OCI-LY1 (cell line): ENCODE measurements around the gene ASS1.

ENCODE experiments used
- H2AFZ ChIP-seq: fragments of 200-600 bp; sonication (generic), shearing (Covaris generic); 2 replicates; pipeline ENCODE4 v1.6.0; 2014; ENCODE audit warnings: antibody characterized with exemption, mild to moderate bottlenecking, low read length
- H3F3A ChIP-seq: fragments of 200-600 bp; sonication (generic), shearing (Covaris generic); 2 replicates; pipeline ENCODE4 v1.6.0; 2014; ENCODE audit warnings: mild to moderate bottlenecking, antibody characterized with exemption, low read length, moderate library complexity; ENCODE audit not compliant: insufficient read depth
- H3K27ac ChIP-seq: fragments of 200-600 bp; sonication (generic); 2 replicates; pipeline ENCODE4 v1.5.1; 2014; ENCODE audit warnings: low read length, mixed run types, mild to moderate bottlenecking, low read depth; ENCODE audit not compliant: poor library complexity, severe bottlenecking
- H3K27me3 ChIP-seq: fragments of 200-600 bp; sonication (generic); 2 replicates; pipeline ENCODE4 v1.6.0; 2014; ENCODE audit warnings: antibody characterized with exemption, mild to moderate bottlenecking, low read length, moderate library complexity; ENCODE audit not compliant: insufficient read depth
- H3K36me3 ChIP-seq: fragments of 200-600 bp; sonication (generic); 2 replicates; pipeline ENCODE4 v1.6.1; 2014; ENCODE audit warnings: mild to moderate bottlenecking, antibody characterized with exemption, low read length, moderate library complexity, mixed read lengths; ENCODE audit not compliant: insufficient read depth
- H3K4me1 ChIP-seq: fragments of 200-600 bp; sonication (generic); 2 replicates; pipeline ENCODE4 v1.5.1; 2014; ENCODE audit warnings: mild to moderate bottlenecking, low read length, moderate library complexity; ENCODE audit not compliant: insufficient read depth, severe bottlenecking
- H3K4me2 ChIP-seq: fragments of 200-600 bp; sonication (generic), shearing (Covaris generic); 2 replicates; pipeline ENCODE4 v1.6.1; 2014; ENCODE audit warnings: low read length
- H3K4me3 ChIP-seq: fragments of 200-600 bp; sonication (generic); 2 replicates; pipeline ENCODE4 v1.5.1; 2014; ENCODE audit warnings: low read length, low read depth, mild to moderate bottlenecking, mixed read lengths; ENCODE audit not compliant: poor library complexity, severe bottlenecking
- H3K79me2 ChIP-seq: fragments of 200-600 bp; shearing (Covaris generic); 2 replicates; pipeline ENCODE4 v1.6.1; 2016; ENCODE audit warnings: mixed run types, low read length, mixed read lengths; ENCODE audit not compliant: insufficient read depth
- H3K9ac ChIP-seq: fragments of 200-600 bp; sonication (generic), shearing (Covaris generic); 2 replicates; pipeline ENCODE4 v1.6.1; 2014; ENCODE audit warnings: mild to moderate bottlenecking, low read length, mixed read lengths
- H3K9me2 ChIP-seq: fragments of 200-600 bp; sonication (generic), shearing (Covaris generic); 2 replicates; pipeline ENCODE4 v1.6.1; 2014; ENCODE audit warnings: low read depth, mild to moderate bottlenecking, low read length, mixed read lengths
- H3K9me3 ChIP-seq: fragments of 200-600 bp; shearing (Covaris generic); 2 replicates; pipeline ENCODE4 v1.6.1; 2014; ENCODE audit warnings: low read length, mixed read lengths
- H4K20me1 ChIP-seq: fragments of 200-600 bp; sonication (generic), shearing (Covaris generic); 2 replicates; pipeline ENCODE4 v1.6.0; 2016; ENCODE audit warnings: mild to moderate bottlenecking, low read length; ENCODE audit not compliant: insufficient read depth
- EZH2 ChIP-seq: fragments of 200-600 bp; sonication (generic), shearing (Covaris generic); IDR thresholded peaks from 2 replicates; pipeline ENCODE4 v1.8.0; 2017; ENCODE audit warnings: borderline replicate concordance, mixed run types, mild to moderate bottlenecking, antibody characterized with exemption, low read length, moderate library complexity, mixed read lengths
- TF ChIP-seq, protein P1 (sequence below): fragments of 200-600 bp; sonication (generic), shearing (Covaris generic); IDR thresholded peaks from 2 replicates; pipeline ENCODE4 v1.5.1; 2017; ENCODE audit warnings: mild to moderate bottlenecking, antibody characterized with exemption, low read length, moderate library complexity, mixed read lengths

ASS1 gene

DNA sequence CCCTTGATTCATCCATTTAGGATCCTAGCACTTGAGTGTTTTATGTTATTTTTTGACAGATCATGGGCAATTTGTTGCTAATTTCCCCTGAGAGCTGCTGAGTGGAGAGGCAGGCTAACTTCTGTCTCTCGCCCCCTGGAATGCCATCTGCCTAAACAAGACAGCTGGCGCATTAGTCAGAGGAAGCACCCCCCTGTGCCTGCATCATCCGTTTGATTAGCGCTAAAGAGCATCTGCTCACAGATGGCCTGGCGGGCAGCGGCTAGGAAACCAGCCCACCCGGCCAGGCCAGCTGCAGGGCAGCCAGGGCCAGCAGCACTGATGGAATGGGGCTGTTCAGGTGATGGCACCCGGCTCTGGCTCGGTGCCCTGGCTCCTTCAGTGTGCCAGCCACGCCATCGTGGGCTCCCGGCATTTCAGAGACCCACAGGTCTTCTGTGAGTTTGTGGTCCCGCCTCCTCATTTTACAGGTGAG, 22.9 kb upstream of the ASS1 start:
- H2AFZ ChIP-seq, result no peak overlapping the region
- H3K9me3 ChIP-seq, result no peaks in the 10 kb centered on the region
- no peaks in the 10 kb centered on the region for H3K79me2 ChIP-seq
- H3K27ac ChIP-seq, result no peak overlapping the region
- no peak overlapping the region for H3K4me3 ChIP-seq
- no peak overlapping the region for H3K4me2 ChIP-seq
- no peaks in the 10 kb centered on the region for H3K27me3 ChIP-seq
- H3K9ac ChIP-seq, result no peak overlapping the region
- no peaks in the 10 kb centered on the region for H4K20me1 ChIP-seq
- TF ChIP-seq EZH2, result no peak
- TF ChIP-seq, protein P1, sequence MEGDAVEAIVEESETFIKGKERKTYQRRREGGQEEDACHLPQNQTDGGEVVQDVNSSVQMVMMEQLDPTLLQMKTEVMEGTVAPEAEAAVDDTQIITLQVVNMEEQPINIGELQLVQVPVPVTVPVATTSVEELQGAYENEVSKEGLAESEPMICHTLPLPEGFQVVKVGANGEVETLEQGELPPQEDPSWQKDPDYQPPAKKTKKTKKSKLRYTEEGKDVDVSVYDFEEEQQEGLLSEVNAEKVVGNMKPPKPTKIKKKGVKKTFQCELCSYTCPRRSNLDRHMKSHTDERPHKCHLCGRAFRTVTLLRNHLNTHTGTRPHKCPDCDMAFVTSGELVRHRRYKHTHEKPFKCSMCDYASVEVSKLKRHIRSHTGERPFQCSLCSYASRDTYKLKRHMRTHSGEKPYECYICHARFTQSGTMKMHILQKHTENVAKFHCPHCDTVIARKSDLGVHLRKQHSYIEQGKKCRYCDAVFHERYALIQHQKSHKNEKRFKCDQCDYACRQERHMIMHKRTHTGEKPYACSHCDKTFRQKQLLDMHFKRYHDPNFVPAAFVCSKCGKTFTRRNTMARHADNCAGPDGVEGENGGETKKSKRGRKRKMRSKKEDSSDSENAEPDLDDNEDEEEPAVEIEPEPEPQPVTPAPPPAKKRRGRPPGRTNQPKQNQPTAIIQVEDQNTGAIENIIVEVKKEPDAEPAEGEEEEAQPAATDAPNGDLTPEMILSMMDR, result no peak
- H3K36me3 ChIP-seq, result no peaks in the 10 kb centered on the region
- no peaks in the 10 kb centered on the region for H3F3A ChIP-seq
- H3K4me1 ChIP-seq, result no peaks in the 10 kb centered on the region
- H3K9me2 ChIP-seq, result no peaks in the 10 kb centered on the region

DNA sequence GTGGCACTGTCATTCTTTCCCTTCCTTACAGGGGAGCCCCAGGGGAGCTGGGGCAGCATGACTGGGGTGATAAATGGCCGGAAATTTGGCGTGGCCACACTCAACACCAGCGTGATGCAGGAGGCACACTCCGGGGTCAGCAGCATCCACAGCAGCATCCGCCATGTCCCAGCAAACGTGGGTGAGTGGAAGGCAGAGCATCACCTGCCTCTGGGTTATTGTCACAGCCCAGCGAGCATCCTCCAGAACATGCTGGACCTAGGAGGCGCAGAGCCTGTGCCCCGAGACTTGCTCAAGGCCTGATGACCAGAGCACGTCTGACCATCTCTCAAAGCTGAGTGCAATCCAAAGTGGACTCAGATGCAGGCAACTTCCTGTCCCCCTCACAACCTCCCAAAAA, 22.2 kb upstream of the ASS1 start:
- TF ChIP-seq EZH2, result no peak
- TF ChIP-seq, protein P1, result no peak
- Histone ChIP-seq H3K9me2 (no peaks in the 10 kb centered on the region), H3K79me2 (no peaks in the 10 kb centered on the region), H3K9ac (no peak overlapping the region), H3K4me2 (no peak overlapping the region), H3F3A (no peaks in the 10 kb centered on the region), H3K36me3 (no peaks in the 10 kb centered on the region), H3K27me3 (no peaks in the 10 kb centered on the region), H3K4me3 (no peak overlapping the region), H2AFZ (no peak overlapping the region), H3K27ac (no peak overlapping the region), H3K4me1 (no peaks in the 10 kb centered on the region), H3K9me3 (no peaks in the 10 kb centered on the region), H4K20me1 (no peaks in the 10 kb centered on the region)

DNA sequence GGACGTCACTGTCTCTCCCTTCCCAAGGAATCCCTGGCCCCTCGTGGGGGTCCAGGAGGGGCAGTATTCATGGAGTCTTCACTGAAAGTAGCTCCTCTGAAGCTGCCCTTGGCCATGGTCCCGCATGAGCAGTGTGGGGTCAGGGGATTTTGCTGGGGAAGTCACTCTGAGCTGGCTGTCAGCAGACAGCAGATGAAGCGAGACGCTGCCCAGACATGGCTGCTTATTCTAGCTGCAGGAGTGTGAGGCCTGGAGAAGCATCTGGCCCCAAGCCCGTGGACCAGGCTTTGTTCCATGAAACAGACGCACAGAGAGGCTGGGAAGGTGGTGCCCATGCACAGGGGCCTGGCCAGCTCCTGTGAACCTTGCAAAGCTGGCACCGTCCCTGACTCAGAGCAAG, 21.5 kb upstream of the ASS1 start:
- no peak overlapping the region for H3K9ac ChIP-seq
- no peaks in the 10 kb centered on the region for H3K4me1 ChIP-seq
- no peaks in the 10 kb centered on the region for H3K9me3 ChIP-seq
- no peak for TF ChIP-seq EZH2
- TF ChIP-seq, protein P1, result no peak
- no peak overlapping the region for H2AFZ ChIP-seq
- no peak overlapping the region for H3K4me2 ChIP-seq
- H3K4me3 ChIP-seq, result no peak overlapping the region
- H3K27me3 ChIP-seq, result no peaks in the 10 kb centered on the region
- no peaks in the 10 kb centered on the region for H4K20me1 ChIP-seq
- no peaks in the 10 kb centered on the region for H3K36me3 ChIP-seq
- H3K27ac ChIP-seq, result no peak overlapping the region
- H3K9me2 ChIP-seq, result no peaks in the 10 kb centered on the region
- no peaks in the 10 kb centered on the region for H3F3A ChIP-seq
- H3K79me2 ChIP-seq, result no peaks in the 10 kb centered on the region
